ENCODE data around the gene FAM83F.

Gene FAM83F

GRCh38 chr22:39994566-39995392 is at the start of gene FAM83F:
Gene FAM83F, plus strand, starts transcription at chr22:39994954. Its CDS starts 89 bp downstream, at chr22:39995043.
- no peaks in the 10 kb centered on the region for H3K9me3 ChIP-seq (ENCODE audit: insufficient read depth, low read length)
- no peak within 1 kb of the TSS for H3K4me2 ChIP-seq (ENCODE audit: low read length)
- peaks cover 3% of the 10 kb centered on the region; the same call in 1 of the 2 replicates for H3K27me3 ChIP-seq (ENCODE audit: low read depth, low read length)
- no peaks in the 10 kb centered on the region for H3K4me1 ChIP-seq (ENCODE audit: low read length)
- no peaks in the 10 kb centered on the region for H3K36me3 ChIP-seq (replicated peaks; ENCODE audit: low read depth, low read length)
- H3K27ac ChIP-seq (ENCODE audit: low read length) = no peak within 1 kb of the TSS
- H4K20me1 ChIP-seq (ENCODE audit: insufficient read depth, low read length) = no peaks in the 10 kb centered on the region
- TF ChIP-seq EZH2phosphoT487 (IDR thresholded peaks at IDR 0.05; ENCODE audit: low read depth) = no peak
- TF ChIP-seq, protein P1, sequence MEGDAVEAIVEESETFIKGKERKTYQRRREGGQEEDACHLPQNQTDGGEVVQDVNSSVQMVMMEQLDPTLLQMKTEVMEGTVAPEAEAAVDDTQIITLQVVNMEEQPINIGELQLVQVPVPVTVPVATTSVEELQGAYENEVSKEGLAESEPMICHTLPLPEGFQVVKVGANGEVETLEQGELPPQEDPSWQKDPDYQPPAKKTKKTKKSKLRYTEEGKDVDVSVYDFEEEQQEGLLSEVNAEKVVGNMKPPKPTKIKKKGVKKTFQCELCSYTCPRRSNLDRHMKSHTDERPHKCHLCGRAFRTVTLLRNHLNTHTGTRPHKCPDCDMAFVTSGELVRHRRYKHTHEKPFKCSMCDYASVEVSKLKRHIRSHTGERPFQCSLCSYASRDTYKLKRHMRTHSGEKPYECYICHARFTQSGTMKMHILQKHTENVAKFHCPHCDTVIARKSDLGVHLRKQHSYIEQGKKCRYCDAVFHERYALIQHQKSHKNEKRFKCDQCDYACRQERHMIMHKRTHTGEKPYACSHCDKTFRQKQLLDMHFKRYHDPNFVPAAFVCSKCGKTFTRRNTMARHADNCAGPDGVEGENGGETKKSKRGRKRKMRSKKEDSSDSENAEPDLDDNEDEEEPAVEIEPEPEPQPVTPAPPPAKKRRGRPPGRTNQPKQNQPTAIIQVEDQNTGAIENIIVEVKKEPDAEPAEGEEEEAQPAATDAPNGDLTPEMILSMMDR (IDR thresholded peaks at IDR 0.05; ENCODE audit: low read depth, low read length) = no peak
- no peak within 1 kb of the TSS for H3K9ac ChIP-seq (ENCODE audit: low read length)
- H3K79me2 ChIP-seq (ENCODE audit: low read length) = no peaks in the 10 kb centered on the region
- no peak within 1 kb of the TSS for H2AFZ ChIP-seq (ENCODE audit: low read depth, low read length)
- no peak within 1 kb of the TSS for H3K4me3 ChIP-seq (ENCODE audit: low read length)

- Histone ChIP-seq H3K9me3 (ENCODE audit: insufficient read depth, low read length) (no peaks in the 10 kb centered on the region), H3K79me2 (ENCODE audit: low read length) (no peaks in the 10 kb centered on the region), H3K27me3 (ENCODE audit: low read depth, low read length) (peaks cover 42% of the 10 kb centered on the region), H2AFZ (ENCODE audit: low read depth, low read length) (no peak overlapping the region; the same call in 1 of the 2 replicates), H4K20me1 (ENCODE audit: insufficient read depth, low read length) (no peaks in the 10 kb centered on the region), H3K4me3 (ENCODE audit: low read length) (no peak overlapping the region), H3K4me2 (ENCODE audit: low read length) (no peak overlapping the region), H3K4me1 (ENCODE audit: low read length) (peaks cover 29% of the 10 kb centered on the region), H3K36me3 (replicated peaks; ENCODE audit: low read depth, low read length) (no peaks in the 10 kb centered on the region), H3K27ac (ENCODE audit: low read length) (no peak overlapping the region), H3K9ac (ENCODE audit: low read length) (no peak overlapping the region)
- no peak for TF ChIP-seq EZH2phosphoT487 (IDR thresholded peaks at IDR 0.05; ENCODE audit: low read depth)
- TF ChIP-seq, protein P1 (IDR thresholded peaks at IDR 0.05; ENCODE audit: low read depth, low read length) = no peak
These were observed 48.6 kb upstream of the FAM83F start for GRCh38 chr22:39946126-39946502.

DNA sequence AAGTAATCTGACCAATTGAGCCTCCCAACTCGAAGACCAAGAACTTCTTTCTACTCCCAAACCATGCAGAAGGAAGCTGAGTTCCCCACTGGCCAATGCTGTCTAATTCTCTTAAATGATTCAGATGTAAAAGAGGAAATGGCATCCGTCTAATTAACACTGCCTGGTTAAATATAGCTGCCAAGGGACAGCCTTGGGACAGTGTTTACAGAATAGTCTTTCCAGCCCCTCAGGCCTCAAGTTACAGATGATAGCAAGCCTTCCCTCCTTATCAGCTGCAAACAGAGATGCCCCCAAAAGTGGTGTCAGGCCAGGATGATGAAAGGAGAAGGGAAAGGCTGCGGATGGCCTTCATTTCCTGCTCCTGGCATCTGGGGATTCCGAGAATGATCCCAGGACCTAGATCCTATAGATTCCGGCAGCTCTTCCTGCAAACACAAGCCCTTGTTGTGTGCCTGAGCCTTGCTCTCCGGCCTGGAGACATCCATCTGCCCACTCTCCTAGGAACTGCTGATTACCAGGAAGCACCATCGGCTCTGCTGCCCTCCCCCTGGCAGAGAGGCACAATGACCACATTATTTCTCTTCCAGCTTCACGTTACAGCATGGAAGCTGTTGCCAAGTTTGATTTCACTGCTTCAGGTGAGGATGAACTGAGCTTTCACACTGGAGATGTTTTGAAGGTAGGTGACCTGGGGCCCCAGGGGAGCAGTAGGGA is 48.1 kb upstream of the FAM83F start:
- Histone ChIP-seq H3K4me2 (ENCODE audit: low read length) (peak overlapping the region; percentile 41), H3K4me1 (ENCODE audit: low read length) (peaks cover 29% of the 10 kb centered on the region), H2AFZ (ENCODE audit: low read depth, low read length) (peak overlapping the region; percentile 40; the same call in 1 of the 2 replicates), H3K9me3 (ENCODE audit: insufficient read depth, low read length) (no peaks in the 10 kb centered on the region), H3K27ac (ENCODE audit: low read length) (no peak overlapping the region), H4K20me1 (ENCODE audit: insufficient read depth, low read length) (no peaks in the 10 kb centered on the region), H3K4me3 (ENCODE audit: low read length) (no peak overlapping the region), H3K79me2 (ENCODE audit: low read length) (no peaks in the 10 kb centered on the region), H3K27me3 (ENCODE audit: low read depth, low read length) (peaks cover 44% of the 10 kb centered on the region), H3K9ac (ENCODE audit: low read length) (no peak overlapping the region), H3K36me3 (replicated peaks; ENCODE audit: low read depth, low read length) (no peaks in the 10 kb centered on the region)
- no peak for TF ChIP-seq EZH2phosphoT487 (IDR thresholded peaks at IDR 0.05; ENCODE audit: low read depth)
- TF ChIP-seq, protein P1 (IDR thresholded peaks at IDR 0.05; ENCODE audit: low read depth, low read length) = no peak

Measured in OCI-LY3 (cell line).